GOT3 (cell line): ENCODE data around the gene POU4F3.
"Not testable (repeated sequence)": the region's sequence is repeated elsewhere in the genome, so short reads cannot be mapped to it uniquely, and the experiment has no call there.

ENCODE experiments used
- DNase-seq: peaks from one replicate; lab custom pipeline; 2025; ENCODE audit warnings: mixed read lengths; lab: John Stamatoyannopoulos, UW

Gene POU4F3, protein sequence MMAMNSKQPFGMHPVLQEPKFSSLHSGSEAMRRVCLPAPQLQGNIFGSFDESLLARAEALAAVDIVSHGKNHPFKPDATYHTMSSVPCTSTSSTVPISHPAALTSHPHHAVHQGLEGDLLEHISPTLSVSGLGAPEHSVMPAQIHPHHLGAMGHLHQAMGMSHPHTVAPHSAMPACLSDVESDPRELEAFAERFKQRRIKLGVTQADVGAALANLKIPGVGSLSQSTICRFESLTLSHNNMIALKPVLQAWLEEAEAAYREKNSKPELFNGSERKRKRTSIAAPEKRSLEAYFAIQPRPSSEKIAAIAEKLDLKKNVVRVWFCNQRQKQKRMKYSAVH

DNA sequence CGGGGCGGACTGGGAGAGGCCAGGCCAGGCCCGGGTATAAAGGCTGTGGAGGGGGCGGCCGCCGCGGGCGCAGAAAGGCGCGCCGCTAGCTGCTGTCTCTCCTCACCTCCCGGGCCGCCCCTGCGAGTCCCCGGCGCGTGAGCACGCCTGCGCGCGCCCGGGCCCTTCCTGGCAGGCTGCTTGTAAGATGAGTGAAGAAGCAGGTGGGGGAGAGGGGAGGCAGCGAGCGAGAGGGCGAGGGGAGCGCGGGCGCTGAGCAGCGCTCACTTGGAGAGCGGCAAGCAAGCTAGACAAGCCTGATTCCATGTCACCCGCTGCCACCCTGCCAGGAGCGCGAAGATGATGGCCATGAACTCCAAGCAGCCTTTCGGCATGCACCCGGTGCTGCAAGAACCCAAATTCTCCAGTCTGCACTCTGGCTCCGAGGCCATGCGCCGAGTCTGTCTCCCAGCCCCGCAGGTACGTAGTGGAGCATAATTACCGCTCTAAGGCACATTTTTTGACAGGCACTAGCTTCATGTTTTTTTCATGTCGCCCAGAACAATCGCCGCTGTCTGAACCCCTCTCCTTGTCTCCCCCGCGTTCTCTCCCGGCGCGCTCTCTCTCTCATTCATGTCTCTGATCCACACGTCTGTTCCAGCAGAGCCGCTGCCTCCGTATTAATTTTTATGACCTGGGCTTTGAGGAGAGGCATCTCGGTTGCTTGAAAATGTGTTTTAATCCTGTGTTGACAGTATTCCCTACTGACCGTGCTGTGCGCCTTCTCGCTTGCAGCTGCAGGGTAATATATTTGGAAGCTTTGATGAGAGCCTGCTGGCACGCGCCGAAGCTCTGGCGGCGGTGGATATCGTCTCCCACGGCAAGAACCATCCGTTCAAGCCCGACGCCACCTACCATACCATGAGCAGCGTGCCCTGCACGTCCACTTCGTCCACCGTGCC is at the start of gene POU4F3:
TSS of gene POU4F3 (plus strand) at position 66 of the 941 bp plus-strand sequence. CDS start at position 340, 274 bp downstream.
- no peak for DNase-seq

DNA sequence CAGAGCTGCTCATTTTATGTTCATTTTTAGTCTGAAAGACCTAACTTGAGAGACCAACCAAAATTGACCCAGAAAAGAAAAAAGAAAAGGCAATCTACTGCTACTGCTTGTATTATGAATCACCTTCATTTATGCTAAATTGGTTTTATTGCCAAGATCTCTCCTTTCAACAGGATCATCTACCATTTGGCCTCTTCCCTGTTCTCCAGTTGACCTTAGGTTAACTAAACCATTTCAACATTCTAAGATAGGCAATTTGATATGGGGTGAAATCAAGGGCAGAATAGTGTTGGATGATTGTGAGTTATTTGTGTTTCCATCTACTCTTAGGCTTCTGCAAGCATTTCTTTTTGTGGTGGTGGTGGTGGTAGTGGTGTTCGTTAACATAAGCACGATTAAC is 48.3 kb upstream of the POU4F3 start:
- no peak for DNase-seq

DNA sequence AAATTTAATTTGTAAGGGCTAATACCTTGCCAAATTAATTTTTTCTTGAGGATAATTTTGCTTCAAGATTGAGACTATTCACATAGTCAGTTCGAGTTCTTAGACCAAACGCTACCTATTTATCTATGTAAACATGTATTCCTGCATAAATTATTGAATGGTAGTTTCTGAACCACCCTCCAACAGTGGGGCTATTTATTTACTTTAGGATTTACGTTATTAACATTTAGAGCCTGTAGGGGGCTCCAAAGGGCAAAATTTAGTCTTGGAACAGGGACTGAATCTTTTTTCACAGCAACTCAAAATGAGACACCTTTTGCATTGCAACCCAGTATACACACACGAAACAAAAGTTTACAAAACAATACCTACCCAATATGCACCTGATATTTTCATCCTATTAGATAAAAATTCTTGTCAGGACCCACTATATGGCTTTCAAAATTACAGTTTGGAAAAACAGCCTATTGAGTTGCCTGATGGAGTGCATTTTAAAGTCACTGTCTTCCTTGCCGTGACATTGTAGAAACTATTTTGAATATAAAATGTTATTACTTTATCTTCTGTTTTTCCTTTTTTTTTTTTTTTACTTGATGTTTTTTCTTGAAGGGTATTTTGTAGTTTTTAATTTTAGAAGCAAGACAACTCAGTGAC is 47.1 kb upstream of the POU4F3 start:
- DNase-seq = no peak

DNA sequence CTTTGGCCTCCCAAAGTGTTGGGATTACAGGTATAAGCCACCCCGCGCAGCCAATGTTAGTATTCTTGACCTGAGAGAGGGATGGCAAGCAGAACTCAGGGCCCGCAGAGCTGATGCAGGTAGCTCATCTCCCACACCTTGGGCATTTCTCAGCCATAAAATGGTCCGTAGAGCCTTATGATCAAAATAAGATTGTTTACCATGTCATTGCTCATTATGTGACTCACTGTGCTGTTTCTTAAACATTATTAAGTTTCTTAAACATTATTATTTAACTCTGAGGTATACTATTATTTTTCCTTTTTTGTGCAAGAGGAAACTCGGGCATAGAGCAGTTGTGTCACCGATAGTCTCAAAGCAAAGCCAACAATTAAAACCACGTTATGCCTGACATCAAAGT is 42.4 kb upstream of the POU4F3 start:
- no peak for DNase-seq

DNA sequence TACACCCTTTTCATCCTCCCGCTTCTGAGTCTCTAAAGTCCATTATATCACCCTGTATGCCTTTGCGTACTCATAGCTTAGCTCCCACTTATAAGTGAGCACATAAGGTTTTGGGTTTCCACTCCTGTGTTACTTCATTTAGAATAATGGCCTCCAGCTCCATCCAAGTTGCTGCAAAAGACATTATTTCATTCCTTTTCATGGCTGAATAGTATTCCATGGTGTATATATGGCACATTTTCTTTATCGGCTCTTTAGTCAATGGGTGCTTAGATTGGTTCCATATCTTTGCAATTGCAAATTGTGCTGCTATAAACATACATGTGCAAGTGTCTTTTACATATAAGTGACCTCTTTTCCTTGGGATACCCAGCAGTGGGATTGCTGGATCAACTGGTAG is 39.7 kb upstream of the POU4F3 start:
- DNase-seq = not testable (repeated sequence)

DNA sequence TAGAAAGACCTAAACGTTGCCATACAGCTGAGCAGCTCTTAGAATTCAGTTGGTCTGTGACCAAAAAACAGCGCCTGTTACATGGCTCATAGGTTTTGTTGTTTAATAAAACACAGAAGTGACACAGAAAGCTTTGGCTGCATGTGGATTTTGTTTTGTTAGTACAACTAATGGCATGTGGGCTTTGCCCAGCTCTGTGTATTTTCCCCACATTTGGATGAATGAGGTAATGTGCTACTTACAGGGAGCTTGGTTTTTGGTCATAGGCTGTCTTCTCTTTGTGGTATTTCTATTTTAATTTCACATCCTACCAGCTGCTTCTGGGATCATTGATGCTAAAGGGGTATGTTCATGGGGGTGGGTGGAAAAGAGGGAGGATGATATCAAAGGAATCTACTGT is 37.0 kb upstream of the POU4F3 start:
- no peak for DNase-seq

DNA sequence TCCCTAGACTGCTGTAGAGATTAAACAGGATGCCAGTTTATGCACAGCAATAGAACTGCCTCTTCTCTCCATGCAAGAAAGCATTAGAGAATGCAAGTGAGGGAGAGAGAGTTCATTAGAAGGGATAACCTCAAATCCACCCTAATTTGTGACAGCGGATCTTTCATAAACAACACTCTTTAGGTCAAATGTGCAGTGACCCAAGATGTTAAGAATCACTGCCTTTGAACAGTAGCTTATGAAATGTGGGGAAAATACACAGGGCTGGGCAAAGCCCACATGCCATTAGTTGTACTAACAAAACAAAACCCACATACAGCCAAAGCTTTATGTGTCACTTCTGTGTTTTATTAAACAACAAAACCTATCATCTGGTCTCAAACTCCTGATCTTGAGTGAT is 36.2 kb upstream of the POU4F3 start:
- no peak for DNase-seq

DNA sequence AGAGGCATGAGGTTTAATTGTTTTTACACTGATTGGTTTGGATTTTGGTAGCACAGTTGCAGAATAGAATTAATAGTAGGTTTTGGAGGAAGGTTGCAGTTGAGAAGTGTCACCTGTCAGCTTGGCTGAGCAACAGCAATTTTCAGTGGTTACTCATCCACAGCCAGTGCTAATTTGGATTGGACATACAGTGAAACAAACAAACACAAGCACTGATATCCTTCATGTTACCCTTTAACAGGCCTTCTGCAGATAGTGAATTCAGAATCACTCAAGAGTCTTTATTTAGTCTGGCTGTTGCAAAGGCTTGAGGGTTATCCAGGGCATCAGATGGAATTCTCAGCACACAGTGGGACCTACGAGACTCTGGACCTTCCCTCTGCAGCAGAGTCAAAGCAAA is 31.8 kb upstream of the POU4F3 start:
- DNase-seq = no peak

DNA sequence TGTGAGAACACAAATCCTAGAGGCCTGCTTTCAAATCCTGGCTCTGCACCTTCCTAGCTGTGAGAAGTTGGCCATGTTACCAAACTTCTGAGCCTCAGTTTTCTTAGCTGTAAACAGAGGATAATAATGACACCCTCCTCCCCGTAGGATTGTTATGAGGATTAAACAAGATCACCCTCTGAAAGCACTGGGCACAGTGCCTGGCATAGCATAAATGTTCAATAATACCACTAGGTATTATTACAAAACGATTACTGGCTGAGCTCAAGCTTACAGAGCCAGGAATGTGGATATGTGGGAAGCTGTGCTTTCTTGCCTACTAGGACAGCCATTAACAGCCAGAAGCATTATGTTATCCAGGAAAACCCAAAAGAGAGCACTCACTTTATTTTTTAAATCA is 30.8 kb upstream of the POU4F3 start:
- no peak for DNase-seq

DNA sequence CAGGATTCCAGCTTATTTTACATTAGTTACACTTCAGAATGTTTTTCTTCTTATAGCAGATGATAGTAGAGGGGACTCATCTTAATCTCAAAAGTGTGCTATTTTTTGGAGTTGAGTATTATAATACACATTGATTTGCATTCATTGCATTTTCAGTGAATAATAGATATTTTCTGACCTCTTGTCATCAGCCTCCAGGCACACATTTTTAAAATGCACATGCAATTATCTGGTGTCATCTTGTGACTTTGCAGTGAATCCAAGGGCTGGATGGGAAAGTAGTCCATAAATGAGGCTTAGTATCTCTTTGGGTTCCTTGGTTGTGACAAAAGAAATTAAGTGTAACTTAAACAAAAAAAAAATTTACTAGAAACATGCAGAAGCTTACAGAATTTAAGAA is 28.1 kb upstream of the POU4F3 start:
- DNase-seq = no peak

DNA sequence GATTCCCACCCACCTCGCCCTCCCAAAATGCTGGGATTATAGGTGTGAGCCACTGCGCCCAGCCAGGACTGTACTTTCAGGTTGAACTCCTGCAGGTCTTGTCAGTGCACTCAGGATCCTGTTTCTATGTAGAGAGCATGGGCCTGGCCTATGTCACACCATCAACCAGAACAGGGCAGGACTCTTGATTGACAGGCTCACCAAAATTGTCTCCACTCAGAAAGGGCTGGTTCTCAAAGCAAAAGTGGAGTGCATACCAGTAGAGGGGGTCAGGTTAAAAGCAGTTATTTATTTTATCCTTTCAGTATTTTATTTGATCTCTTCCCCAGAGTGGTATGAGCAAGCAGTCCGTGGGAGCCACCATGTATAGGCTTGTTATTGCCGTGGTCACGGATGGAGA is 27.4 kb upstream of the POU4F3 start:
- no peak for DNase-seq

DNA sequence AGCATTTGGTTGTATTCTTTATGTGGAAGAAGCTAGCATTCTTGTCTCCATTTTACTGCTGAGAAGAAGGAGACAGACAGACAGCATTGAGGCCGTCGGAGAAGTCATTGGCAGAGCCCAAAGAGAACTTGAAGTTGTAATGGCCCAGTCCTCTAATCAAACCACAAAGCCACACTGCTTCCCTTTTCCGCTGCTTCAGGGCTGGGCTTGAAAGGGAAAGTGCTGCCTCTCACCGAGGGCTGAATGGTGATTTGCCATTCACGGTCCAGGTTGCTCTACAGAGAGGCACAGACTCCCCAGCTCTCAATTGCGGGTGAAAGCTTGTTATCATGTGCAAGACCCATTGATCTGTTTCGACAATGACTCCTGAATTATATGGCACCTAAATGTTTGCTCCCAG is 25.6 kb upstream of the POU4F3 start:
- no peak for DNase-seq

DNA sequence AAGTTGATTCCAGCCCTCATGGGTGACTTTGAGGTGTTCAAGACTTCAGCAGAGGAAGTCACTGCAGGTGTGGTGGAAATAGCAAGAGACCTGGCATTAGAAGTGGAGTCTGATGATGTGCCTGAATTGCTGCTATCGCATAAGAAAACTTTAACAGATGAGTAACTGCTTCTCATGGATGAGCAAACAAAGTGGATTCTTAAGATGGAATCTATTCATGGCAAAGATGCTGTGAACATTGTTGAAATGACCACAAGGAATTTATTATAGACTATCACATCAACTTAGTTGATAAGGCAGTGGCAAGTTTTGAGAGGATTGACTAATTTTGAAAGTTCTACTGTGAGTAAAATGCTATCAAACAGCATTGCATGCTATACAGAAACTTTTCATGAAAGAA is 17.1 kb upstream of the POU4F3 start:
- no peak for DNase-seq

DNA sequence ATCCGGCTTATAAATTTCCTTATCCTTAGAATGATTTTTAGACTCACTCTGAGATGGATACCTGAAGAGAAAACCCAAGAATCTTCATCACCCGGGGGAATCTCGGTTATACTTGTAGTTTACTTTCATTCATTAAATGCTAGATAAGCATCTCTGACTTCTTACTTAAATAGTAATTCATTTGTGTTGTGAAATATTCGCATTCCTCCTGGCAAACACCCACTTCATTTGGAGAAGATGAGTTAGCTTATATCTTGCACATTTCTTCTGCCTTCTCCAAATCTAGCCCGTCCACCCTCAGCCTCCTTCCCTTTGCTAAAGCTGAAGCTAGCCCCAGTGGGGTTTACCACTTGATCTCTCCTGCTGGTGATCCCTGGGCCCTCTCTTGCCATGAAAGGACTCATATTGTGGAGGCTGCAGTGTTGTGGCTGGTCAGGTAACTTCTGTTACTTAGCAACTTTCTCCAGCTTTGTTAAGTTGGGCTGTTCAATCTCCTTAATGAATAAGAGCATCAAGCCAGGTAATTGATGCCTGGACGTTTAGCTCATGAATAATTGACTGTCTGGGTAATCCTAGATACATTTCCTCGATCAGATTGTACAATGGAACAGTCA is 11.3 kb upstream of the POU4F3 start:
- DNase-seq = no peak

DNA sequence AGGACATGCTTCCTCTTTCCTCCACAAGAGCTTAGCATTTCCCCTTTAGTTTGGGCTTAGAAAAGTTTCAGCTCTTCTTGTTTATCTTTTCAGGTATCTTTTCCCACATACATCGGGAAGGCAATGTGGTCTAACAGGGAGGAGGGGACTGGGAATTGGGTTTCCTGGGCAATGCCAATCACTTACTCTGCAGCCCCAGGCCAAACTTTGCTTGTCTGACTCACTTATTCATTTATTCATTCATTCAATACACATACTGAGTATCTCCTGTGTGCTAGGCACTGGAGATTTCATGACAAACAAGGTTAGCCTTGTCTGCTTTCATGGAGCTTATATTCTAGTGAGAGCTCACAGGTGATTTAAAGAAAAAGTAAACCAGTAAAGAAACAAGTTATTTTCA is 10.7 kb upstream of the POU4F3 start:
- no peak for DNase-seq

DNA sequence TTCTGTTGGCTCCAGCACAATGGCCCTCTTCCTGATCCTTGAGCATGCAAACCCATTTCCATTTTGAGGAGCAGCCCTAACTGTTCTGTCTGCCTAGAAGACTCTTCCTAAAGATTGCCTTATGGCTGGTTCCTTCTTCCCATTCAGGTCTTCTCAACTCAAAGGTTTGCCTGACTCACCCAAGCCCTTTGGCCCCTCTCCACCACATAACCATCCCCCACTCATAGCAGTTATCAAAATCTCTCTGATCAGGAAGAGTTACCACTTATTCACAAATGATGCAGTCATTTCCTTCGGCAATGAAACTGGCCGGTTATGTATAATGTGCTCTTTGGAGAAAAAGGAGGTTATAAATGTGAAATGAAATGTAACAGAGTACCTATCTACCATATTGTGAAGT is 8.9 kb upstream of the POU4F3 start:
- no peak for DNase-seq

DNA sequence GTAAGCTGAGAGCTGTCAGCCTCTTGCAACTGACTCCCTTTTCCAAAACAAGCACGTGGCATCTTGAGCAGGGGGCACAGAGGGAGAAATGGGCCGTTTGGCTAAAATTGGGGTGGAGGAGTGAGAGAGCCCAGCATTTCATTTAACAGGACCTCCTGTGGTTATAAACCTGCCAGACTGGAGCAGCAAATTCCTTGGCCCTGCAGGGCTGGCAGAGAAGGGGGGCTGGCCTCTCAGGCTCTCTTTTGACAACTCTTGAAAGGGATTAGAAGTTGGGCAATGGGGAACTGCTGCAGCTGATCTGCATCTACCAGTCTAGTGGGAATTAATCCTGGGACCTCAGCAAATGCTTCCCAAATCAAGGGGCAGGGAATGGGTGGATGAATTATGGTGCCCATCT is 7.2 kb upstream of the POU4F3 start:
- DNase-seq = no peak

DNA sequence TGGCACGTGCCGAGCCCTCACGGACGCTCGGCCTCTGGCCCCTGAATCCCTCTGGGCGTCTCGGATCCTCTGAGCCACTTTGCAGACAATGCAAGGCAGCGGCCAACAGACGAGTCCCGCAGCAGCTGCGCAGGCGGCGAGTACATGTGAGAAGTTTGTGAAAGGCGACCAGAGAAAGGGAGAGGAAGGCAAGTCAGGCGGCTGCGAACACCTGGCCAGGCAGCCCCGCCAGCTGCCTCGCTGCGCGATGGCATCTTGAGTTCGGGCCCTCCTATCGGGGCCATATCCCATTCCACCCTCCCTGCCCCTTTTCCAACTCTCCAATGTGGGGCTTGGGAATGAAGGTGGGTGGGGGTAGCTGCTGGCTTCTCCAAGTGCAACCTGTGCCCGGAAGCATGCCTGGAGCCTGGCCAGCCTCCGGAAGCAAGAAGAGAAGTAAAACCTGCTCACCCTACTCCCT is 4.5 kb upstream of the POU4F3 start:
- no peak for DNase-seq

DNA sequence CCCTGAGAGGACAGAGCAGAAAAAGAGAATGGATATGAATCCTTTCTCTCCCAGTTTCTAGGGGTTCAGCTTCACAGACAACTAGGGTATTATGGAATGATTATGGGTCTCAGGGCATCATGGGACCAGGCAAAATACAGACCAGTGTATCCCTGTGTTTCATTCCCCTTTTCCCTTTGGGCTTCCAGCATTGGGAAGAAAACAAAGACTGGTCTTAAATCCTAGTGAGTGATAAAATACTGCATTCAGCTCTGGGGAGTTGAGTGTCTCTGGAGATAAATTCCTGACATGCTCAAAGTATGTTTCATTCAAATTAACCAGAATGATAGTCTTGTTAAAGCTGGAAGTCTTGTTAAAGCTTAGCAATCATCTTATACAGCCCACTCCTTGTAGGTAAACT is 2.4 kb upstream of the POU4F3 start:
- no peak for DNase-seq

DNA sequence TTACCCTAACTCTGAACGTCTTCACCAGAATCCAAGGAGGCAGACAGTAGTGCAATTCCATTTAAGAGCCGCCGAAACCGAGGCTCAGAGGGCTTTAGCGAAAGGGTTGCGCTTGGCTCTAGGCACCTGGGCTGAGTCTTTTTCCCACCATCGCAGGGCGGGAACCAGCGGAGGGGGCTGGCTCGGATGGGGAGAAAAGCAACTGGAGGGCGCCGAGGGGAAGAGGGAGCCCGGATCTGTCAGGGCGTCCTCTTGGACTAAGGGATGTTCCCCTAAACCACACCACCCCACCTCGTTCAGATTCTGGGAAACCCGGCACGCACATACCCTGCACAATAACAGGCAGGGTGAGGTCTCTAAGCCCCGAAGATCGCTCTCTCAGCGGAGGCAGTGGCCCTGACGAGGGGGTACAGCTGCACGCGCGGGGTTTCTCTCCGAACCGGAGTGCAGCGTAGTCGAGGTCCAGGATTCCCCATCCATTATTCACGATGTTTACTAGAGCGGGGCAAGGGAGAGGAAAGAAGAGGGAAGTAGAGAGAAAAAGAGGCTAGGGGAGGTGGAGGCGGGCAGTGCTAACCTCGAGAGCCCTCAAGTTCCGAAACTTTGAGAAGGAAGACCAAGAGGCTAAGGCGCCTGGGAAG is 1.3 kb upstream of the POU4F3 start:
- DNase-seq = no peak

DNA sequence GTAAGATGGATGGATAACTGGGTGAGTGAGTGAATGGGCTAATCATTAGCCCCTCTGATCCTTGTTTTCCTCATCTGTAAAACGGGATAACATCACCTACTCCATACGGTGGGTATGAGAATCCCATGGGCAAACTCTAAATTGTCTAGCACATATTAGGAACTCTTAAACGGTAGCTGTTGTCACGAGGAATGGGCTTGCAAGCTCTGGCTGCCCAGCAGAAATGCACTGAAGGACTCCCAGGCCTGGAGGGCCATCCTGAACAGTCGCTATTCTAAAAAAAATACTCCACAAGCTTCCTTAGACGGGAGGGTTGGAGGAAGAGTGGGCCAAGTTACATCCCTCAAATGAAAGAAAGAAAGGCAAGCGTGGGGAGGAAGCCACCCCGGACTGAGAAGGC is 711 bp upstream of the POU4F3 start:
- no peak for DNase-seq
